Fibroblast of skin of left quadriceps (primary cell): Measurements from ENCODE around the gene SSX2IP.
A peak's percentile ranks its signal among the peaks of the same experiment; 100 is the strongest.
"Not testable (repeated sequence)": the region's sequence is repeated elsewhere in the genome, so short reads cannot be mapped to it uniquely, and the experiment has no call there.

Experiments used
- DNase-seq, 2 experiments: peaks; one replicate each; pipeline ENCODE4 v3.0.0-alpha.2; 2013; ENCODE audit warnings: low read depth in 2 of 2

Gene SSX2IP

GRCh38 chr1:84675631-84676030, 14.6 kb downstream of the SSX2IP start:
- no peak for DNase-seq

DNA sequence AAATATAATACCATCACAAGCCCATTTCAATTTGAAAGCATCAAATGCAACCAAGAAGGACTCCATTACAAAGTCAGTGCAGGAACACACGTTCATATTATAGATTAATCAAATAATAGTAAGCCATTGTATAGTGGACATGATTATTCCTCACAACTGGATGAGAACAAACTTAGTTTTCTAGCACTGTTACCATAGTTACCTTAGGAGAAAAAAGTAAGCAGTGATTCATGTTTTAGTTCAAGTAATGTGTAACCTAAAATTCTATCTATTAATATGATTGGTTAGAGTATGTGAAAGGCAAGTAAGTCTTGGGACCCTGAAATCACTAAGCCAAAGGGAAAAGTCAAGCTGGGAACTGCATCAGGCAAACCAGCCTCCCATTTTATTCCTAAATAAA, 15.2 kb downstream of the SSX2IP start:
- no peak for DNase-seq

DNA sequence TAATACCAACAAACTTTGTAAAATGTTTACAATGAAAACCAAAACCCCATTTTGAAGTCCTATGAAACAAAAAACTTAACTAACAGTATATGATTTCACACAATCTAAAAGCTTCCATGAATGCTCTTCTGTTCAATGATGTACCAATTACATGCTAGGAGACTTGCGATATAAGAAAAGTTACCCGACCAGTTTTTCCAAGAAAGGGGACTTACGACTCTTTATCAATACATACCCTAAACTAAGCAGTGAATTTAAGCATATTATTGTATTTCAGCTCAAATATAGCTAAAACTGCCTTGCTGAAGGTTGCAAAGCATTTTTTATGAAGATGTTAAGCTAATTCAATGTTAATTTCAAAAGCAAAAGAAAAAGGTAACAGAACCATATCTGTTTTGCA, 15.6 kb downstream of the SSX2IP start:
- no peak for DNase-seq

DNA sequence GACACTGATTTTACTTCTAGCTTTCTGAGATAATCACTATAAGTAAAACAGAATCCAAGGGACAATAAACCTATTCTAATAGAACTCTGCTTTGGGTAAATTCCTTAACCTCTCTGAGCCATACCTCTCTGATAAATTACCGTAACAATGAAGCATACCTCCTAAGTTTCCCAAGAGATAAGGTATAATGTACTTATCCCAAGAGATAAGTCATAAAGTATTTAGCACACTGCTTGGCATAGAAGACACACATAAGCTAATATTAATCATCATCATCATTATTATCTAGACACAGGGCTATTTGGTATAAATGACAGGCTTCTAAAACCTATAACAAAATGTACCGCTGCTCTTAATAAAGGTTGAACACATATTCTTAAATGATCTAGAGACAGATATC, 16.2 kb downstream of the SSX2IP start:
- no peak for DNase-seq

- no peak for DNase-seq
Measured at GRCh38 chr1:84672080-84672854, 18.0 kb downstream of the SSX2IP start.

DNA sequence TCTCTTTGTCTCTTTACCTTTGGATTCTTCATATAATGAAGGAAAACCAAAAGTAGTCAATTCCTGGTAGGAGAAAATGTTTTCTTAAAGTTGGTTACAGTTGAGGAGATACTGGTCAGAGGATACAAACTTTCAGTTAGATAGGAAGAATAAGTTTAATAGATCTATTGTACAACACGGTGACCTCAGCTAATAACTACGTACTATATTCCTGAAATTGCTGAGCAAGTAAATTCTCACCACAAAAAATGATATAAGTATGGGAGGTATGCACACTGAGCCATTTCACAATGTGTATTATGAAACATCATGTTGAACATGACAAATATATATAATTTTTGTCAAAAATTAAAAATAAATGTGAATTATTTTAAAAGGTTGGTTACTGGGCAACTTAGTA, 20.4 kb downstream of the SSX2IP start:
- DNase-seq, result peak in 1 of 2 experiments; percentile 15

- no peak for DNase-seq
Measured at GRCh38 chr1:84668185-84668584, 22.1 kb downstream of the SSX2IP start.

- peak in 1 of 2 experiments; percentile 35 for DNase-seq
Measured at GRCh38 chr1:84665703-84666317, 24.5 kb downstream of the SSX2IP start.

DNA sequence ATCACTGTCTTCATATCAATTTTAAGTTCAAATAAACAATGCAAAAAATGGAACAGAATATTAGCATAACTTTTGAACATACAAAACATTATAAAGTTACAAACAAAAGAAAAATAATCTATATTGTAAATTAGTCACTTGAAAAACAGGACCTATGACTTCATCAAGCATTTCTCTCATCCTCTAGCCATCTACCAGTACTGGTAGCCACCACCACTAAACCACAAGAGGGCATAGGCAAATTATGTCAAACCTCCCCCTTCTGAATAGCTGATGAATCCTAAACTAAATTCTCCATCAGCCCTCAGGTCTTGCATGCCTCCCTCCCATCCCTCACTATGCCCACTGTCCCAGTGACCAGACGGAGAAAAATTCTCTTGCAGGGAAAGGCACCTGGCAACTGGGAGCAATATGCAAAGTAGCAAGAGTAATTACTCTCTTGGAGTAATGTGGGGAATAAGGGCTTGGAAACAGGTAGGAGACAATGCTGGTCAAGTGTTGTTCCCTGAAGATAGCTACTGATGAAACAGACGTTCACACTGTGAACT, 37.1 kb downstream of the SSX2IP start:
- no peak for DNase-seq

DNA sequence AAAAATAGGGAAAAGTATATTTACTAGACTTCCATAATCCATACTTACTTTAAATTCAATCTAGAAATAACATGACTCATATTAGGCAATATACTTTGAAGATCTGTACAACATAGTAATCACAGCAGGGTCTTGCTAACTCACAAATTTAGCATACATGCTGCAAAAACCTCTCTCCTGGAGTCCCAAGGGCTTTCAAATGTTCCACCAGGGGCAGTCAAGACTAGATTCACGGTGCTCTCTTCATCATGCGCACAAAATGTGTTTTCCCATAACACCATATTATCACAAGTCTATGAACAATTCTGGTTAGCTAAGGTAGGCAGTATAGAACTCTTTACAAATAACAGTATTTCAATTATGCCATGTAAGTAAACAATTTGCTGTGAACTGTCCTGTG, 45.8 kb downstream of the SSX2IP start:
- DNase-seq, result no peak

GRCh38 chr1:84643183-84643582, 47.1 kb downstream of the SSX2IP start:
- DNase-seq, result no peak

- no peak for DNase-seq
Measured at GRCh38 chr1:84642774-84643173, 47.5 kb downstream of the SSX2IP start.

DNA sequence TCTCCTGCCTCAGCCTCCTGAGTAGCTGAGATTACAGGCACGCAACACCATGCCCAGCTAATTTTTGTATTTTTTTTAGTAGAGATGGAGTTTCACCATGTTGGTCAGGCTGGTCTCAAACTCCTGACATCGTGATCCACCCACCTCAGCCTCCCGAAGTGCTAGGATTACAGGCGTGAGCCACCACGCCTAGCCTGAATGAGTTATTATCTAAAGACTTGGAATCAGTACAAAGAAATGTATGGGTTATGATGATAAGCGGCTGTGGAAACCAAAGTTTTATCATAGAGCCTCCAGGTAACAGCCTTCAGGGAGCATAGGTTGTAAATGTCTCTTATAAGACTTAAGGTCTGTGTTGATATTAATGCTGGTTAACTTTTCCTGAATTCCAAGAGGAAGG, 50.5 kb downstream of the SSX2IP start:
- not testable (repeated sequence) for DNase-seq

DNA sequence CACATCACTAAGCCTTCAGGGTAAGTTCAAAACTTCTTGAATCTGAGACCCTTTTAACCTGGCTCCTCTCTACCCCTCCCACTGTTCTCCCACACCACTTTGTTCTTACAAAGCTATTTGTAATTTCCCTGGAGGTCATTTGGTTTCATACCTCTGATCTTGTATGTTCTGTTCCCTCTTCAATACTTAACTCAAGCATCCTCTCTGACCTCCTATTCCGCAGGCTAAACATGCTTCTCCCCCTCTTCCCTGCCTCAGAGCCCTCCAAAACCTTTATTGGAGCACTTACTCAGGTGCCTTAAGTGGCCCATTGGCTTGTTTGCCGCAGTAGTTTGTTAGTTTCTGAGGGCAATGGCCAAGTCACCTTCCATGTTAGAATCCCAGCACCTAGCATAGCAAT, 54.8 kb downstream of the SSX2IP start:
- no peak for DNase-seq

- DNase-seq, result no peak
Measured at GRCh38 chr1:84634536-84635205, 55.6 kb downstream of the SSX2IP start.

GRCh38 chr1:84632673-84633434, 57.4 kb downstream of the SSX2IP start:
- peak; percentile 41 to 52 for DNase-seq

GRCh38 chr1:84632137-84632536, 58.1 kb downstream of the SSX2IP start:
- no peak for DNase-seq

DNA sequence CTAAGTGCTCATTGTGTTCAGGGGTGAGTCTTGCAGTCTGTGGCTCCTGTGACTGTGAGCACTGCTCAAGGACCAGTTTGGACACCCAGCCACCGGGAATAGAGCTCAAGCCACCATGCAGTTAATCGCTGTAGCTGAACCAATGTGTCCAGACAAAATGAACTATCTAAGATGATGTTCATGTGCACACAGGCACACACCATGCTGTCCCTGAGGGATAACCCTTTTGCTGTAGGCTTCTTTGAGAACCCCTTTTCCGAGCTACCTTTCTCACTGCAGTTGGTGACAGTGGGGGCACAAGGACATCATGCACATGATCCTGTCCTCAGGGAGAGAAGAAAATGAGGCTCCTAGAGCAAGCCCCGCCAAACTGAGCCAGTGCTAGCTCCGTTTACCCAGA, 65.4 kb downstream of the SSX2IP start:
- DNase-seq, result no peak

GRCh38 chr1:84621553-84621952, 68.7 kb downstream of the SSX2IP start:
- no peak for DNase-seq

DNA sequence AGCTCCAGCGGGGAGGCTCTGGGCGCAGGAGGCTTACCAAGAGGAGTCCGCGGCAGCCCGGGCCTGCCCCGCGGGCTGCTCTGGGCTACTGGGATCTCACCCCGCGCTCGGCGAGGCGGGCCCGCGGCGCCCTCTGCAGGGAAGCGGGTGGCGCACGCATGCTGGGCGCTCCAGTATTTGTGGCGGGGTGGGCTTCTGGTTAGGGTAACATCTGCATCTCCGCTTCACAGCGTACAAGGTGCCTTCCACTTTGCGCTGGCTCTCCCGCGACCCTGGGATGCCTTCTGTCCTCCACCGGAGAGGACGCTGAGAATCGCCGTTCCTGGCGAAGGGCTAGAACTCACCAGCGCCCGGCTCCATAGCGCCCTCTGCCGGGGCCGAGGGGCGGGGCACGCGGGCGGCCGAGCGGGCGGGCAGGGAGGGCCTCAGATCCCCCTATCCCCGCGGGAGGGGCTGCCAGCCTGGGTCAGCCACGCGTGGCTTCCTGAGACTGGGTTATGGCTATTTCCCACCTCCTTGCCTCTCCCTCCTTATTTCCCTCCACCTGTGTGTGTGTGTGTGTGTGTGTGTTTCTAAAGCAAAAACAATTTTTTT, 69.4 kb downstream of the SSX2IP start:
- DNase-seq, result peak in 1 of 2 experiments; percentile 59

- DNase-seq, result no peak
Measured at GRCh38 chr1:84619383-84620102, 70.7 kb downstream of the SSX2IP start.
